HepG2 (cell line): ENCODE results near the gene GTF2H3. TPM values are rescaled to one million over a fixed set of nuclear protein-coding genes. Genes with fewer than 3 reads are reported as not detected.
A peak's percentile ranks its signal among the peaks of the same experiment; 100 is the strongest.

Source experiments
- ATAC-seq: fragments of 200-7000 bp; cut with Tn5 transposase; 3 replicates; pipeline ENCODE4 v1.9.1; 2020; ENCODE audit warnings: mild to moderate bottlenecking, moderate library complexity
- BruUV-seq: library from RNA; stranded (reverse); fragments of 400-500 nt; replicated peaks from 2 replicates; lab custom pipeline; 2021; lab: Mats Ljungman, UMichigan
- CTCF ChIA-PET: fragments of 300-600 bp; formaldehyde crosslinking; extraction: SDS; loops from one replicate; lab custom pipeline; 2021; ENCODE audit warnings: low total read pairs, inconsistent platforms, low intra/inter-chr PET ratio; lab: Yijun Ruan, JAX
- POLR2A ChIA-PET: fragments of 350-600 bp; sonication (Branson Sonifier 250); formaldehyde crosslinking; loops from one replicate; lab custom pipeline; 2020; ENCODE audit warnings: antibody characterized with exemption, inconsistent platforms; lab: Yijun Ruan, JAX
- DNase-seq: peaks from one replicate; pipeline ENCODE4 v3.0.0-alpha.2; 2015; ENCODE audit warnings: low spot score
- FAIRE-seq: peaks from 3 replicates; lab custom pipeline; 2011; peaks lifted over from hg19 to GRCh38; lab: Jason Lieb, UNC
- H2AFZ ChIP-seq: one replicate; pipeline ENCODE4 v1.6.1; 2011; ENCODE audit warnings: low read length, inconsistent platforms
- H3K27ac ChIP-seq: fragments of 300-600 bp; 3 replicates; pipeline ENCODE4 v1.8.0; 2011; ENCODE audit warnings: mixed run types, mild to moderate bottlenecking, mixed read lengths, low read length, inconsistent platforms; ENCODE audit not compliant: insufficient read depth; ENCODE audit errors: extremely low read length
- H3K27me3 ChIP-seq, 2 experiments: fragments of 200-600 bp in 1 of 2; 2 replicates in 1 of 2; 3 replicates in 1 of 2; pipeline versions ENCODE4 v1.6.0 to v1.8.0; 2011; ENCODE audit warnings: low read length in 2 of 2, mild to moderate bottlenecking in 2 of 2, moderate library complexity in 2 of 2, inconsistent platforms in 1 of 2; ENCODE audit not compliant: insufficient read depth in 2 of 2, control insufficient read depth in 1 of 2
- H3K36me3 ChIP-seq, 2 experiments: fragments of 200-600 bp in 1 of 2; replicated peaks in 1 of 2; 2 replicates in 1 of 2; 3 replicates in 1 of 2; pipeline versions ENCODE4 v1.5.1 to v1.8.0; 2011; ENCODE audit warnings: low read length in 2 of 2, inconsistent platforms in 1 of 2; ENCODE audit not compliant: insufficient read depth in 2 of 2, control insufficient read depth in 1 of 2
- H3K4me1 ChIP-seq: 2 replicates; pipeline ENCODE4 v1.5.1; 2012; ENCODE audit warnings: low read length, inconsistent platforms; ENCODE audit not compliant: insufficient read depth
- H3K4me2 ChIP-seq: 2 replicates; pipeline ENCODE4 v1.6.0; 2011; ENCODE audit warnings: low read depth, low read length, inconsistent platforms
- H3K4me3 ChIP-seq, 3 experiments: fragments of 200-600 bp in 1 of 3; sonication (generic), shearing (Covaris generic) in 1 of 3; replicated peaks in 1 of 3; 2 replicates each; pipeline ENCODE4 v1.5.1; 2011 to 2016; ENCODE audit warnings: low read length in 3 of 3, inconsistent platforms in 2 of 3, low read depth in 2 of 3, mild to moderate bottlenecking in 2 of 3, control low read depth in 1 of 3, mixed read lengths in 1 of 3; ENCODE audit not compliant: insufficient read depth in 1 of 3
- H3K79me2 ChIP-seq: one replicate; pipeline ENCODE4 v1.6.1; 2011; ENCODE audit warnings: low read length, inconsistent platforms; ENCODE audit not compliant: insufficient read depth
- H3K9ac ChIP-seq: 2 replicates; pipeline ENCODE4 v1.6.0; 2011; ENCODE audit warnings: mild to moderate bottlenecking, low read depth, low read length, inconsistent platforms; ENCODE audit not compliant: insufficient read depth
- H3K9me3 ChIP-seq: 2 replicates; pipeline ENCODE4 v1.5.1; 2012; ENCODE audit warnings: mild to moderate bottlenecking, low read length
- H4K20me1 ChIP-seq: 2 replicates; pipeline ENCODE4 v1.6.0; 2011; ENCODE audit warnings: inconsistent platforms, mild to moderate bottlenecking, low read length, moderate library complexity; ENCODE audit not compliant: insufficient read depth
- ATM ChIP-seq: fragments of 450-650 bp; IDR thresholded peaks from 2 replicates; pipeline ENCODE4 v1.7.1; 2017; ENCODE audit warnings: mild to moderate bottlenecking, borderline replicate concordance
- BATF2 ChIP-seq: sonication (generic); formaldehyde crosslinking; IDR thresholded peaks from 2 replicates; pipeline ENCODE4 v1.8.0; 2022; ENCODE audit warnings: mild to moderate bottlenecking, missing genetic modification reagents, moderate library complexity
- KDM5A ChIP-seq: fragments of 200-600 bp; sonication (generic); IDR thresholded peaks from 2 replicates; pipeline ENCODE4 v1.7.0; 2018; ENCODE audit warnings: antibody characterized with exemption, mild to moderate bottlenecking, low read length, borderline replicate concordance
- KMT2A ChIP-seq: sonication (generic); formaldehyde crosslinking; IDR thresholded peaks from 2 replicates; pipeline ENCODE4 v1.4.0; 2020; ENCODE audit warnings: missing genetic modification reagents
- NR1H2 ChIP-seq: sonication (generic); formaldehyde crosslinking; IDR thresholded peaks from 2 replicates; pipeline ENCODE4 v1.8.1; 2022; ENCODE audit warnings: low read depth, missing genetic modification reagents, borderline replicate concordance
- RXRA ChIP-seq: sonication (generic); formaldehyde crosslinking; IDR thresholded peaks from 2 replicates; pipeline ENCODE4 v1.5.1; 2020; ENCODE audit warnings: missing genetic modification reagents
- TAF1 ChIP-seq: sonication (generic); formaldehyde crosslinking; IDR thresholded peaks from 2 replicates; pipeline ENCODE4 v1.4.0; 2020; ENCODE audit warnings: missing genetic modification reagents
- XRCC5 ChIP-seq: fragments of 200-400 bp; formaldehyde crosslinking; optimal IDR thresholded peaks from 2 replicates; pipeline ENCODE3; 2017; ENCODE audit warnings: mild to moderate bottlenecking, low read length
- ZBTB7B ChIP-seq: sonication (generic); formaldehyde crosslinking; IDR thresholded peaks from 2 replicates; pipeline ENCODE4 v1.4.0; 2020; ENCODE audit warnings: missing genetic modification reagents
- ZFP41 ChIP-seq: sonication (generic); formaldehyde crosslinking; IDR thresholded peaks from 2 replicates; pipeline ENCODE4 v1.4.0; 2020; ENCODE audit warnings: mild to moderate bottlenecking, missing genetic modification reagents, borderline replicate concordance
- ZFP62 ChIP-seq: sonication (generic); formaldehyde crosslinking; IDR thresholded peaks from 2 replicates; pipeline ENCODE4 v1.4.0; 2020; ENCODE audit warnings: missing genetic modification reagents
- ZNF260 ChIP-seq: sonication (generic); formaldehyde crosslinking; IDR thresholded peaks from 2 replicates; pipeline ENCODE4 v1.4.0; 2020; ENCODE audit warnings: missing genetic modification reagents, low read depth, mild to moderate bottlenecking, borderline replicate concordance
- ZNF569 ChIP-seq: sonication (generic); formaldehyde crosslinking; IDR thresholded peaks from 2 replicates; pipeline ENCODE4 v1.5.0; 2020; ENCODE audit warnings: mild to moderate bottlenecking, missing genetic modification reagents, moderate library complexity, borderline replicate concordance
- ZNF577 ChIP-seq: sonication (generic); formaldehyde crosslinking; IDR thresholded peaks from 2 replicates; pipeline ENCODE4 v1.4.0; 2020; ENCODE audit warnings: mild to moderate bottlenecking, low read depth, missing genetic modification reagents, borderline replicate concordance
- WGBS: methylation state at CpG from one replicate; pipeline ENCODE4 v1.1.6; 2017; ENCODE audit warnings: low lambda C conversion rate; 5-methylcytosine and 5-hydroxymethylcytosine counted together
- in situ Hi-C: cut with HindIII; loops from 2 replicates; pipeline ENCODE4 v1.10.0; 2017; ENCODE audit warnings: low pct_unique_long_range_greater_than_20kb; ENCODE audit not compliant: extremely low pct_ligation_motif_present
- intact Hi-C: fragments of 100-400 bp; cut with micrococcal nuclease; formaldehyde crosslinking; loops from one replicate; pipeline ENCODE4 v1.10.0; 2022; ENCODE audit not compliant: unreplicated experiment
- polyA plus RNA-seq, 8 experiments: library from polyadenylated mRNA; depleted of rRNA in 3 of 8; stranded (reverse) in 7 of 8; unstranded in 1 of 8; fragments of >200 nt; fragmentation: Illumina TruSeq in 4 of 8; extraction: Trizol in 4 of 8; gene quantifications; 2 replicates each; pipeline versions ENCODE4 v1.2.1 to v1.2.3, GENCODE V29; 2011 to 2016; ENCODE audit warnings: low read depth in 4 of 8, missing spikeins in 1 of 8, mixed read lengths in 1 of 8; ENCODE audit not compliant: insufficient read depth in 1 of 8
- total RNA-seq, 5 experiments: library from RNA; depleted of rRNA; stranded (reverse); fragments of >200 nt; fragmentation: Illumina TruSeq; extraction: Trizol; gene quantifications; 2 replicates each; pipeline ENCODE4 v1.2.3, GENCODE V29; 2016; ENCODE audit warnings: low read depth in 1 of 5
- TF ChIP-seq, protein P1 (sequence below): sonication (generic); formaldehyde crosslinking; IDR thresholded peaks from 2 replicates; pipeline ENCODE4 v1.8.1; 2023; ENCODE audit warnings: mild to moderate bottlenecking, missing genetic modification reagents
- TF ChIP-seq, protein P2 (sequence below): sonication (generic); formaldehyde crosslinking; IDR thresholded peaks from 2 replicates; pipeline ENCODE4 v1.4.0; 2020; ENCODE audit warnings: missing genetic modification reagents

The GTF2H3 gene
- total and polyA plus RNA-seq, 2 of the 13 experiments (the other 11 are each of a cell fraction or from before 2014, with no cell fraction given) = 35.8 to 58.8 TPM

DNA sequence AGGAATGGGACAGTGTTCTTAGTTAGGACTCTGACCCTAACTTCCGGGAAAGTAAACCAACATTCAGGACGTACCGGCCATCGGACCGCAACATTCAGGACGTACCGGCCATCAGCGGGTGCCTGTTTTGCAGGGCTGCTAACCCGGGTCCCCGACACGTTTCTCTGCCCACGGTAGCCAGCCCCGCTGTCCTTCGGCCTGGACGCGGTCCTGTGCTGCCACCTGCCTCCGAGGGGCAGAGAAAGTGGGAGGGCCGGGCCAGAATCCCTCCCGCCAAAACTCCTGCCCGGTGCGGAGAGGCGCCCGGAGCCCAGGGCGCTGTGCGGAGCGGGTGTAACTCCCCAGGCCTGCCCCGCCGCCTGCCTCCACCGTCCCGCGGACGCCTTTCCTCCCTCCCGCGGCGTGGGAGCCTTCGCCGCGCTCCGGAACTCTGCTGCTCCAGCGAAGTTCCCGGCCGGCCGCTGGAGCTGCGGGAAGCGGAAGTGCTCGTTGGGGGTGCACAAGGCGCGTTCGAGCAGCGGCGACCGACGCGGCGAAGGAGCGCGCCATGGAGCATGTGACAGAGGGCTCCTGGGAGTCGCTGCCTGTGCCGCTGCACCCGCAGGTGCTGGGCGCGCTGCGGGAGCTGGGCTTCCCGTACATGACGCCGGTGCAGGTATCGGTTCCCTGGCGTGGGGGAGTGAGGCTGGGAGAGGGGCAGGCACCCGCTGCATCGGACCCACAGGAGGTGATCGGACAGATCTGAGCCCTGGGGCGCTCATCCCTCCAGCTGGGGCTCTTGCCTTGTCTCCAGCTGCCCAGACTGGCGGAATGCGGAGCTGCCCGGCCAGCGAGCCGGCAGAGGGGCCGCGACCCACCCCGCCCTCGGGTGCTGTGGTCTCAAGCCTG is 31.8 kb upstream of the GTF2H3 start, which contains the start of gene DDX55:
DDX55 (plus strand) TSS at position 498 of the 888 bp plus-strand sequence; CDS start at position 548, 50 bp downstream.
- peak within 1 kb of the TSS; percentile 97 for H3K9ac ChIP-seq
- BruUV-seq = TSS peak; percentile 87
- H4K20me1 ChIP-seq = no peaks in the 10 kb centered on the region
- no peaks in the 10 kb centered on the region for H3K27me3 ChIP-seq
- H3K4me2 ChIP-seq = peak within 1 kb of the TSS; percentile 99
- no peaks in the 10 kb centered on the region for H3K9me3 ChIP-seq
- DNase-seq = peak; percentile 73
- H3K4me1 ChIP-seq = peaks cover 29% of the 10 kb centered on the region
- no peak within 1 kb of the TSS for H2AFZ ChIP-seq
- H3K36me3 ChIP-seq = peaks cover 15 to 42% of the 10 kb centered on the region in 2 experiments
- no peak for FAIRE-seq
- H3K4me3 ChIP-seq = peak within 1 kb of the TSS; percentile 93 to 100 (median 93)
- ChIA-PET POLR2A (interaction anchor here (0.7 to 2.5 kb wide), 8 partner anchors 11 to 369 kb away, joined by 3 to 10 read pairs (median 6); partner anchors contain the start of genes KMT5A, MPHOSPH9, MTRFR and SNRNP35), CTCF (interaction anchor here (0.9 kb wide), 1 partner anchor 61 kb away, joined by 4 read pairs; no protein-coding TSS in a partner anchor)
- intact Hi-C loops = no loop called here
- ATAC-seq = peak; percentile 92
- 0% methylated on average over 18 of the region's 81 CpGs for WGBS
- in situ Hi-C loops = no loop called here
- H3K27ac ChIP-seq = peak within 1 kb of the TSS; percentile 97
- H3K79me2 ChIP-seq = peaks cover 44% of the 10 kb centered on the region
- TF ChIP-seq KDM5A (peak; percentile 100), ZNF260 (CRISPR knock-in tag) (no peak), ZFP62 (CRISPR knock-in tag) (no peak), ZFP41 (CRISPR knock-in tag) (no peak), ZNF577 (CRISPR knock-in tag) (no peak), ZNF569 (no peak), XRCC5 (peak; percentile 95), ATM (no peak), KMT2A (CRISPR knock-in tag) (peak; percentile 100), BATF2 (CRISPR knock-in tag) (peak; percentile 81; the same call in 1 of the 2 replicates), ZBTB7B (peak; percentile 76), RXRA (CRISPR knock-in tag) (peak; percentile 92), NR1H2 (CRISPR knock-in tag) (no peak; the same call in 1 of the 2 replicates), TAF1 (CRISPR knock-in tag) (peak; percentile 95)
- TF ChIP-seq, protein P1, sequence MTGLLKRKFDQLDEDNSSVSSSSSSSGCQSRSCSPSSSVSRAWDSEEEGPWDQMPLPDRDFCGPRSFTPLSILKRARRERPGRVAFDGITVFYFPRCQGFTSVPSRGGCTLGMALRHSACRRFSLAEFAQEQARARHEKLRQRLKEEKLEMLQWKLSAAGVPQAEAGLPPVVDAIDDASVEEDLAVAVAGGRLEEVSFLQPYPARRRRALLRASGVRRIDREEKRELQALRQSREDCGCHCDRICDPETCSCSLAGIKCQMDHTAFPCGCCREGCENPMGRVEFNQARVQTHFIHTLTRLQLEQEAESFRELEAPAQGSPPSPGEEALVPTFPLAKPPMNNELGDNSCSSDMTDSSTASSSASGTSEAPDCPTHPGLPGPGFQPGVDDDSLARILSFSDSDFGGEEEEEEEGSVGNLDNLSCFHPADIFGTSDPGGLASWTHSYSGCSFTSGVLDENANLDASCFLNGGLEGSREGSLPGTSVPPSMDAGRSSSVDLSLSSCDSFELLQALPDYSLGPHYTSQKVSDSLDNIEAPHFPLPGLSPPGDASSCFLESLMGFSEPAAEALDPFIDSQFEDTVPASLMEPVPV (CRISPR knock-in tag) = peak; percentile 88
- TF ChIP-seq, protein P2, sequence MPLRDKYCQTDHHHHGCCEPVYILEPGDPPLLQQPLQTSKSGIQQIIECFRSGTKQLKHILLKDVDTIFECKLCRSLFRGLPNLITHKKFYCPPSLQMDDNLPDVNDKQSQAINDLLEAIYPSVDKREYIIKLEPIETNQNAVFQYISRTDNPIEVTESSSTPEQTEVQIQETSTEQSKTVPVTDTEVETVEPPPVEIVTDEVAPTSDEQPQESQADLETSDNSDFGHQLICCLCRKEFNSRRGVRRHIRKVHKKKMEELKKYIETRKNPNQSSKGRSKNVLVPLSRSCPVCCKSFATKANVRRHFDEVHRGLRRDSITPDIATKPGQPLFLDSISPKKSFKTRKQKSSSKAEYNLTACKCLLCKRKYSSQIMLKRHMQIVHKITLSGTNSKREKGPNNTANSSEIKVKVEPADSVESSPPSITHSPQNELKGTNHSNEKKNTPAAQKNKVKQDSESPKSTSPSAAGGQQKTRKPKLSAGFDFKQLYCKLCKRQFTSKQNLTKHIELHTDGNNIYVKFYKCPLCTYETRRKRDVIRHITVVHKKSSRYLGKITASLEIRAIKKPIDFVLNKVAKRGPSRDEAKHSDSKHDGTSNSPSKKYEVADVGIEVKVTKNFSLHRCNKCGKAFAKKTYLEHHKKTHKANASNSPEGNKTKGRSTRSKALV = peak; percentile 85; the same call in 1 of the 2 replicates
